ENCODE data around the gene JSRP1.

Gene JSRP1

GRCh38 chr19:2230807-2231533 is 25.2 kb downstream of the JSRP1 start:
- no peak for DNase-seq

DNA sequence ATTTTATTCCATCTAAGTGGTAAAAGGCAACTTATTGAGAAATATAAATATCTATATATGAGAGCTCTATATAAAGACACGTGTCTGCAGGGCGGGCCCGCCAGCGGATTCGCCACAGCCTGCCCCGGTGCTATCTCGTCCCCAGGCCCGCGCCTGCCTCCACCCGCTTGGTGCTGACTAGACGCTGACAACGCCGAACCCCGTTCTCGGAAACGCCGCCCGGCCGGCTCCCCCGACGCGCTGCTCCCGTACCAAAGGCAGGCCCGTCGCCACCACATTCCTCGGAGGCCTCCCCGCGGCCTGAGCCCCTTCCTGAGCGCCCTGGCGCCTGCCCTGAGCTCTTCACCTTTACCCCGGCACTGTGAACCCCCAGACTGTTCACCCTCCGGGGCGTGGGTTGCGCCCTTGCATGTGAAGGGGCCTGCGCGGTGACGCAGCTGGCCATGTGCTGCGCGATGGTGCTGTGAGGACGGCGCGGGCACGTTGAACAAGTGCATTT is 26.1 kb downstream of the JSRP1 start:
- no peak for DNase-seq

DNA sequence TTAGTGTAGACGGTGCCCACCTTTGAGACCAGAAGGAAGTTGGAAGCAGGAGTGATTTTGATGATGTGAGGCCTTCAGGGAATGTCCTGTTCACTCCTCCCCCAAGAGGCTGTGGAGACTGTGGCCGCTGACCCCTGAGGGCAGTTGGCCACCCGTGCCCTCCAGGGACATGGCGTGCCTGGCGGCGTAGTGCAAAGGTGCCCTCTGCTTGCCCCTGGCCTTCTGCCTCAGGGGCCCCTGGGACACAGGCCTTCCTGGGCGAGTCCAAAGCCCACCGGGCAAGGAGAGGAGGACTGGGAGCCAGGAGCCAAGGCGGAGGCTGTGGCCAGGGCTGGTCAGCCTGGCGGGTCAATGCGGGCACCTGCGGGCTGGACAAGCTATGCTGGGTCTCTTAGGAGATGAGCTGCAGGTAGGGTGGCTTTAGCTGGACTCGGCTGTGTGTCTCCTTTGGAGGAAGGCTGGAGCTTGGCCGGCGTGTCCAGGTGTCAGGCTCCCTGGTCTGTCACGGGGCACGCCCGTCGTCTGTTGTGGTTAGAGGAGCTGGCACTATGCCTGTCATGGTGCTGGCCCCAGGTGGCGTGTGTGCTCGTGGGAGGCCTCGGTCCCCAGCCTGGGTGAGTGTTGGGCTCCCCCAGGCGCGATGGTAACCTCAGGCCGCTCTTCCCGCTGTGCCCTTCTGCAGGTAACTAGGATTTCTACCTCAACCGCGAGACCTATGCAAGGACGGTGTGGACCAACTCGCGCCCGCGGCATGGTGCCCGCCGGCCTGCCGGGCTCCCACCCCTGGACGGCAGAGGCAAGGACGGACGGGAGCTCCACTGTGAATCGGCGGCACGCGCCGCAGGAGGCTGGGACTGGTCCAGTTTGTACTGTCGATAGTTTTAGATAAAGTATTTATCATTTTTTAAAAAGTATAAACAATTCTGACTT is 26.8 kb downstream of the JSRP1 start:
- no peak for DNase-seq

DNA sequence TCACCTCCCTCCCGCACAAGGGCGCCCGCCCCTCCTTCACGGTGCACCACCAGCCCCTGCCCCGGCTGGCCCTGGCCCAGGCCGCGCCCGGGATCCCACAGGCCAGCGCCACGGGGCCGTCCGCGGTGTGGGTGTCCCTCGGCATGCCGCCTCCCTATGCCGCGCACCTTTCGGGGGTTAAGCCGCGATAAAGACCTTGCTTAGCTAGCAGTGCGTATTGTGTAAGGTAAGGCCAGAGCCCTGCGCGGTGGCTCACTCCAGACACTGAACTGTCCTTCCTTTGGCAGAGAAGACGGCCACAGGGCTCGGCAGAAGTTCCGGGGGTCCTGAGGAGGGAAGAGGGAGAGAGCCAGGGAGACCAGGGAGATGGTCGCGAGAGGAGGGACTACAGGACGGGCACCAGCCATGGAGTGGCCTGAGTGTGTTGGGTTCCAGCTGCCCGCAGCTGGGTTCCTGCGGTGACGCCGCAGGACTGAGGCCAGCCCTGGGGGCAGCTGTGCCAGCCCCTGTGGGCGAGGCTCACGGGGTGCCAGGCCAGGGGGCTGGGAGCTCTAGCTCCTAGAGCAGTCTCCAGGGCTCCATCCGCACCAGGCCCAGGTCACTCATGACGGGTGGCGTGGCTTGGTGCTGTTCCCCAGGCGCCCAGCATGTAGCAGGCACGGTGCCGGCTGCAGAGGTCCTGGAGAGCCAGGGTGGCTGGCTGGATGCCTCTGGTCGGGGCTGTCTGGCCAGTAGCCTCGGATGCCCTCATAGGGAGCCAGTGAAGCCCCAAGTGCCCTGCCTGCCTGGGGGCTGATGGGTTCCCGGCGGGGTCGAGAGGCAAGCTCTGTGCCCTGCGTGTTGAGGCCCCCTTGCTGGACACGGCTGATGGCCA is 27.8 kb downstream of the JSRP1 start:
- no peak for DNase-seq

DNA sequence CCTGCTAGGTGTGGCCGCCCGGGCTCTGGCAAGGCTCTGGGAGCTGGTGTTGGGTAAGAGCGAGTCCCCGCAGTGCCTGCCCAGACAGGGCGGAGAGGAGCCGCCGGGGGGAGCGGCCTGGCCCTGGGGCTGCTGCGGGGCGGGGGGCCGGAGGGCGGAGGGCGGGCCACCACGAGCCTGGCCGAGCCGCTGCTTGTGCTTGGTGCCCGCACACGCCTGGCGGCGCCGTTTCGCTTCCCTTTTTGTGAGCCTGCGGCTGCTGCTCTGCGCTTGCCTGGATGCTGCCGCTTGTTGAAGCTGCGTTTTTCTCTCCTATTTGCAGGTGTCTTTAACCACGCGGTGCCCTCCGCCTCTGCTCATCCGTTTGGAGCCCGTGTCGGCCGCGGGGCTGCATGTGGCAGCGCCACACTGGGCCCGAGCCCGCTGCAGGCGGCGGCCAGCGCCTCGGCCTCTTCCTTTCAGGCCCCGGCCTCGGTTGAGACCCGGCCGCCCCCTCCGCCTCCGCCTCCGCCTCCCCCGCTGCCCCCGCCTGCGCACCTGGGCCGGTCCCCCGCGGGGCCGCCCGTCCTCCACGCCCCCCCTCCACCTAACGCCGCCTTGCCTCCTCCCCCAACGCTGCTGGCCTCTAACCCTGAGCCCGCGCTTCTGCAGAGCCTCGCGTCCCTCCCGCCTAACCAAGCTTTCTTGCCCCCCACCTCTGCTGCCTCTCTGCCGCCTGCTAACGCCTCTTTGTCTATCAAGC is 28.6 kb downstream of the JSRP1 start:
- DNase-seq, result no peak

GRCh38 chr19:2226840-2227360 is 29.3 kb downstream of the JSRP1 start:
- DNase-seq, result no peak

- DNase-seq, result no peak
Observed at GRCh38 chr19:2226051-2226839, 30.0 kb downstream of the JSRP1 start.

DNA sequence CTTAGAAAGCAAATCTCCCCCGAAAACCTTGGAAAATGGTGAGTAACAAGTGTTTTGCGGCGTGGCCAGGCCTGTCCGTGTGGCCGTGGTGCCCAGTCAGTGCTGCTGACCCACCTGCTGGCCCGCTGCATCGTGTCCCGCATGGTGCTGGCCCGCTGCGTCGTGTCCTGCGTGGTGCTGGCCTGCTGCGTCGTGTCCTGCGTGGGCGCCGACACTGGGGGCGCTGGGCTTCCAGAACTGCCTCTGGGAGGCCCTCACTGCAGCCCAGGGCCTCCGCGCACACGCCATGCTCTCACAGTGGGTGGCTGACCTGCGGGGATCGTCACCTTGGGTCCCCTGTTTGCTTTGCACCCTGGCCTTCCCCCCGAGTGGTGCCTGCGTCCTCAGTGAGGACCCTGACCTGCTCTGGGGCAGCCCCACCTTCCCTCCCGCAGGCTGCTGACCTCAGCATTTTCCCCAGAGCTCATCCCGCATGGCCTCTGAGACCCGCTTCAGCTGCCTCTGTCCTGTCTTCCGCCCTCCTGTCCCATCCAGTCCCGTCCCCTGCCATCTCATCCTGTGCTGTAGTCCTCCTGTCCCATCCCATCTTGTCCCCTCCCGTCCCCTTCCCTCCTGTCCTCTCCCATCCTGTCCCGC is 30.7 kb downstream of the JSRP1 start:
- DNase-seq, result no peak

DNA sequence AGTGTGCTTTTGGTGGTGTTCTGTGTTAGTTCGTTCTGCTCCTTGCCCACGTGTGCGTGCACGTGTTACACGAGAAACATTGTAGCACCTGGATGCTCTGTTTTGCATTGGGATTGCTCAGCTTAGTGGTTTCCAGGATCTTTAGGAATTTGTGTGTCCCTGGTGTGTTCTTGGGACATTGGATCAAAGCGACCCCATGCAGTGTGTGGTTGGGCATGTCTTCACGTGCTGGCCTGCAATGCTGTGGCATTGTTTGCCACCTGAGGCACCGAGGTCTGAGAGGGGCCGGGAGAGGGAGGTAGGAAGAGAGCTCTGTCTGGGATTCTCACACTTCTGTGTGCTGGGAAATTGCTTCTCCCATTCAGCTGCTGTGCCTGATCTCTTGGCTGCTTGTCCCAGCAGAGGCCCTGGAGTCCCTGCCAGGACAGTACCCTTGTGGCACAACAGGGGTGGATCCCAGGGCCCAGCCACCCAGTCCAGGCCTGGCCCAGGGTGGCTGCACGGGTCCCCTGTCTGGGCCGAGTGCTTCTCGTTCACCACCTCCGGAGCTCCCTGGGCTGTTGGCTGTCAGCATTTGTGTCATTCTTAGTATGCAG is 31.4 kb downstream of the JSRP1 start:
- no peak for DNase-seq

GRCh38 chr19:2223959-2224358 is 32.3 kb downstream of the JSRP1 start:
- no peak for DNase-seq

DNA sequence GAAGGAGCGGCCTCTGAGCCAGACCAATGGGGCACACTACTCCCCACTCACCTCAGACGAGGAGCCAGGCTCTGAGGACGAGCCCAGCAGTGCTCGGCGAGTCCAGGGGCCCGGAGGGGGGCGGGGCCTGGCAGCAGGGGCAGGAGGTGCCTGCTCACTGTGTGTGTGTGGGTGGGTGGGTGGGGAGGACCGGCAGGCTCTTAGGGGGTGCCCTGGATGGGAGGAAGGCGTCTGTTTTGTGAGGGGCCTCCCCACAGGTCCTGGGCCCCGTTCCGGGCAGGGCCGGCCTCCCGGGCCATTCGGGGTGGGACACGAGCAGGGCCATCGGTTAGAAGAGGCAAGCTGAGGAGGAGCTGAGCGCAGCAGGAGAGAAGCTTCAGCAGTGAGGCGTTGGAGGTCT is 32.8 kb downstream of the JSRP1 start:
- no peak for DNase-seq

- no peak for DNase-seq
Observed at GRCh38 chr19:2221918-2222317, 34.3 kb downstream of the JSRP1 start.

DNA sequence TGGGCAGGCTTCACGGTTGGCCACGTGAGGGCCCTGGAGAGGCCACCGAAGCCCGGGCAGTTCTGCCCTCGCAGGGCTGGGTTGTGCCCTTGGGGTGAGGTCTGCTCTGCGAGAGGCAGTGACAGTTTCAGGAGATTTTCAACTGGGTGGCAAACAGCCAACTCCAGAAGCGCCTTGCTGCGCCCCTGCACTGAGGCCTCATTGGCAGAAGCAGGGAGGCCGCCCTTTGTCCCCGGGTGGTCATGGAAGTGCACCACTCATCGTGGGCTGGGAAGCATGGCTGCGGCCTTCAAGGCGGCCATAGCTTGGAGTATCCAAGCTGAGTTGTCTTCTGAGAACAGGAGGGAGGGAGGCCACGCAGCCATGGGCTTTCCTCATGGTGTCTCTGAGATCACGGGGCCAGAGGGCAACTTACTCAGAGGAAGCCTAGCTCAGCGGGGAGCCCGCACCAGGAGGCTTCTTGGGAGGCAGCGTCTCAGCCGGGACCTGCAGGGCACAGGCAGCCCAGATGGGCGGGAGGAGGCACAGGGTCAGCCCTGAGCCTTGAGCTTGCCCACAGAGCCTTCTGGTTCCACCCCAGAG is 34.9 kb downstream of the JSRP1 start:
- no peak for DNase-seq

GRCh38 chr19:2219726-2220125 is 36.5 kb downstream of the JSRP1 start:
- DNase-seq, result no peak

DNA sequence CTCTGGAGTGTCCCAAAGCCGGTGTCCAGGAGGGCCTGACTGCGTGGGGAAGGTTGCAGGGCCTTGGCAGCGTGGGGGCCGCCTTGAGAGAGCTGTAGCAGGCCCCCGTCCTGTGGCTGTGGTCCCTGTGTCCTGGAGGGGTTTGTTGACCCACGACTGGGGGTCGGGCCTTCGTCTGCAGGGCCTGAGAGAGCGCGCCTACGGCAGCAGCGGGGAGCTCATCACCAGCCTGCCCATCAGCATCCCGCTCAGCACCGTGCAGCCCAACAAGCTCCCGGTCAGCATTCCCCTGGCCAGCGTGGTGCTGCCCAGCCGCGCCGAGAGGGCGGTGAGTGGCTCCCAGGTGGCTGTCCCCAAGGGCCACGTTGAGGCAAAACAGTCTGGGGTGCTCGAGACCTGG is 38.6 kb downstream of the JSRP1 start:
- no peak for DNase-seq

GRCh38 chr19:2216361-2217225 is 39.6 kb downstream of the JSRP1 start:
- no peak for DNase-seq

DNA sequence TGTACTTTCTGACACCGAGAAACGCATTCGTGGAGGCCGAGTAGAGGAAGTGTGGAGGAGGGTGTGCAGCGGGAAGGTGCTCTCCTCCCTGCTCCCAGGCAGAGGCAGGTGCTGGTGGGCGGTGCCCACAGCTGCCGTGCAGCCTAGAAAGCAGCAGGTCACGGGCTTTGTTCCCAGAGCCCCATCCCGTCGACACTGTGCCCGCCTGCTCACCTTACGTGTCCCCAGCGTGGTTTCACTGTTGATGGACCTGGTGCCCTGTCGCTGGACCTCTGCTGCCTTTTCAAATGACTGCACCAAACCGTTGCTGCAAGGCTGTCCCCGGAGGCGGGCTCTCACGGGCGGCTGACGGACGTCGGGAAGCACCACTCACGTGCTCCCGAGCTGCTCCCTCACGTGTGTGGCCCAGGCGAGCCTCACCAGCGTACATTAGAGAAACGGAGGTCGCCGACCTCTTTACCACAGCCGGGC is 40.9 kb downstream of the JSRP1 start:
- no peak for DNase-seq

GRCh38 chr19:2214251-2214650 is 42.0 kb downstream of the JSRP1 start:
- DNase-seq, result no peak

- no peak for DNase-seq
Observed at GRCh38 chr19:2213799-2214198, 42.4 kb downstream of the JSRP1 start.
